Hepatocyte (in vitro differentiated cells): Measurements from ENCODE around the gene ACAD9.

ENCODE experiments used
- EZH2phosphoT487 ChIP-seq: fragments of 200-600 bp; sonication (generic); IDR thresholded peaks from one replicate; pipeline ENCODE4 v1.6.1; 2018; ENCODE audit warnings: antibody characterized with exemption, mild to moderate bottlenecking, low read depth, moderate library complexity; ENCODE audit not compliant: unreplicated experiment, severe bottlenecking
- TF ChIP-seq, protein P1 (sequence below): fragments of 200-600 bp; sonication (generic); IDR thresholded peaks from 2 replicates; pipeline ENCODE4 v1.5.1; 2016; ENCODE audit warnings: antibody characterized with exemption, mild to moderate bottlenecking; ENCODE audit not compliant: poor library complexity

DNA sequence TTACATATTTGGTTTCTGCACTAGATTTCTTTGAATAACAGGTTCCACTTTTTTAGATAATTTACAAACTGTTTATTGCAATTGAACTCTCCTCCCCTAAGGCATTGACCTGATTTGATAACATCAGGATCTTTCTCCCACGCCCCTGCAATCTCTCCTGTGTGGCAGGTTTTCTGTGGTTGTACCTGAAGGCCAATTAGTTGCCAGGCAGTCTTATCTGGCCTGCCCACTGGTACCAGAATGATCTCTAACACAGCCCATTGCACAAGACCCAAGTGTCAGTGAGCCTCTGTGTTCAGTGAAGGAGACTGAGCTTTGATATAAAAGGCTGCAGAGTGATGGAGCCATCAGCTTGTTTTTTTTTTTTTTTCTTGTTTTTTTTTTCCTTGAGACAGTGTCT, 3.3 kb downstream of the ACAD9 start:
- TF ChIP-seq, protein P1, sequence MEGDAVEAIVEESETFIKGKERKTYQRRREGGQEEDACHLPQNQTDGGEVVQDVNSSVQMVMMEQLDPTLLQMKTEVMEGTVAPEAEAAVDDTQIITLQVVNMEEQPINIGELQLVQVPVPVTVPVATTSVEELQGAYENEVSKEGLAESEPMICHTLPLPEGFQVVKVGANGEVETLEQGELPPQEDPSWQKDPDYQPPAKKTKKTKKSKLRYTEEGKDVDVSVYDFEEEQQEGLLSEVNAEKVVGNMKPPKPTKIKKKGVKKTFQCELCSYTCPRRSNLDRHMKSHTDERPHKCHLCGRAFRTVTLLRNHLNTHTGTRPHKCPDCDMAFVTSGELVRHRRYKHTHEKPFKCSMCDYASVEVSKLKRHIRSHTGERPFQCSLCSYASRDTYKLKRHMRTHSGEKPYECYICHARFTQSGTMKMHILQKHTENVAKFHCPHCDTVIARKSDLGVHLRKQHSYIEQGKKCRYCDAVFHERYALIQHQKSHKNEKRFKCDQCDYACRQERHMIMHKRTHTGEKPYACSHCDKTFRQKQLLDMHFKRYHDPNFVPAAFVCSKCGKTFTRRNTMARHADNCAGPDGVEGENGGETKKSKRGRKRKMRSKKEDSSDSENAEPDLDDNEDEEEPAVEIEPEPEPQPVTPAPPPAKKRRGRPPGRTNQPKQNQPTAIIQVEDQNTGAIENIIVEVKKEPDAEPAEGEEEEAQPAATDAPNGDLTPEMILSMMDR: no peak
- no peak for TF ChIP-seq EZH2phosphoT487
